Activated CD8-positive, alpha-beta memory T cell treated with anti-CD3 and anti-CD28 coated beads for 1 hour (primary cell): ENCODE results near the gene NET1.

ENCODE experiments used
- DNase-seq, 2 donors: peaks; one replicate each; pipeline ENCODE4 v3.0.0-alpha.2; 2020; ENCODE audit warnings: low read depth in 1 of 2; ENCODE audit errors: extremely low read depth in 1 of 2

Gene NET1

DNA sequence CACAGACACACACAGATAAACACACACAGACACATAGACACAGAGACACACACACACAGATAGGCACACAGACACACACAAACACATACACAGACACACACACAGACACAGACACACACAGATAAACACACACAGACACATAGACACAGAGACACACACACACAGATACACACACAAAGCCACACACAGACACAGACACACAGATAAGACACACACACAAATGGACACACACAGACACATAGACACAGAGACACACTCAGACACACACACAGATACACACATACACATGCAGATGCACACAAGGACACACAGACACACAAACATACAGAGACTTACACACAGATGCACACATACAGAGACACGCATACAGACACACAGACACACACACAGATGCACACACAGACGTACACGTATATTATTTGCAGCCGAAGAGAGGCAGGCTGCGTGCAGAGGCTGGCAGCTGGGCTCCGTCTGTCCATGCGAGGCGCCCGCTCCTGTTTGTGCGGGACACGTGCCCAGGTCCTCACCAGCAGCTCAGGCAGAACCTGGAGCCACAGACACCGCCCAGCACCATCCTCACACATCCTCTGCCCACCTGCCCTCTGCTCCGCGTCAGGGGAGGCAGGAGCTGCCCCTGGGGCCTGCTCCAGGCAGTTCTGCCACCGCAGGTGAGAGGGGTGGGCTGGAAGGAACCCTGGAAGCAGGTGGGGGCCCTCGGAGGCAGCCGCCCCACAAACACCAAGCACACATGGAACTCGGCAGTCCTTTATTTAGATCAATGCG lies 85.8 kb downstream of the NET1 start:
- DNase-seq, result no peak

DNA sequence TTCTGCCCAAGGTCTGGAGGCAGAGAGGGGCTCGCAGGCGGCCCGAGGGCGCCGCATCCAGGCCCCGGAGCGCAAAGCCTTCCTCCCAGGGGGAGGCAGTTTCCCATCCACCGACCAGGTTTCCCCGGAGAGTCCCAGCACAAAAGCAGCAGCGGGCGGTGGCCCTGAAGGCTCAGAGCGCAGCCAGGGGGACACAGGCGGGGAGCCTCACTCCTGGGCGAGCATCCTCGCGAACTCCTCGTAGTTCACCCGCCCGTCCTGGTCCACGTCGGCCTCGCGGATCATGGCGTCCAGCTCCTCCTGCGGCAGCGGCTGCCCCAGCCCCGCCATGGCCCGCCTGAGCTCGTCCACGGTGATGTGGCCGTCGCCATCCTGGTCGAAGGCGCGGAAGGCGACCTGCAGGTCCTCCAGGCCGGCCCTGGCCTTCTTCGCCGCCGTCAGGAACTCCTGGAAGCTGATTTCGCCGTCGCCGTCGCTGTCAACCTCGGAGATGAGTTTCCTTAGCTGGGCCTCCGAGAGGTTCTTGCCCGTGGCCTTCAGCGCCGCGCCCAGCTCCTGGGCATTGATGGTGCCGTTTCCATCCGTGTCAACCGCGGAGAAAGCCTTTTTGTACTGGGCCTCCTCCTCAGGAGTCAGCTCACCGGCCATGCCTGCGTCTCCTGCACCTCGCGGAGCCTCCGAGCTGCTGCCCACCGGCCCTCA lies 86.6 kb downstream of the NET1 start:
- no peak for DNase-seq

DNA sequence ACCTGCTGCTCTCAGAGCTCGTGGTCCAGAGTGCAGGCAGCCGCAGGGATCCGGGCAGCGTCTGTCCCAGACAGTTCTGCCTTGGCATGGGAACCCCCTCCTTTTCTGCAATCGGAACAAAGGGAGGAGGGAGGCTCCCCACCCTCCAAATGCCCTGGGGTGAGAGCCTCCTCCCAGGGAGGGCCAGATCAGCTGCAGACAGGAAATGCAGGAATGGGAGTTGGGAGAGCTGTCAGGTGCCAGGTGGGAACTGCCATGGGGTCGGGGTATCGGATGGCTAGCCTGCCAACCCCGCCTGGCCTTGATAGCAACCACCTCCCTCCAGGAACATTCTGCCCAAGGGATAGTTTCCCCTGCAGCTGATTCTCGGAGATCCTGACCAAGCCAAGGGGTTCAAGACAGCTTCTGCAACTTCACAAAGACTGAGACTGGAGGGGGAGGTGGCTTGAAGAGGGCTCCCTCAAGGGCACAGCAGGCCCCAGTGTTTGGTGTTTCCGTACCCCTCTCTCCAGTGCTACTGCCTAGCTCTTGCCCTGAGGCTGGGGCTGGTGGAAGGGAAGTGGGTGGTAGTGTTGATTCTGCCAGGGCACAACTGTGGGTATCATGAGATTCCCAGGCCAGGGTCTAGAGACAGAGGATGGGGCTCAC lies 87.3 kb downstream of the NET1 start, which contains the start of gene CALML5:
TSS of gene CALML5 (minus strand) at position 78 of the 648 bp plus-strand sequence. CDS start 132 bp downstream, outside the sequence.
- DNase-seq, result no peak

DNA sequence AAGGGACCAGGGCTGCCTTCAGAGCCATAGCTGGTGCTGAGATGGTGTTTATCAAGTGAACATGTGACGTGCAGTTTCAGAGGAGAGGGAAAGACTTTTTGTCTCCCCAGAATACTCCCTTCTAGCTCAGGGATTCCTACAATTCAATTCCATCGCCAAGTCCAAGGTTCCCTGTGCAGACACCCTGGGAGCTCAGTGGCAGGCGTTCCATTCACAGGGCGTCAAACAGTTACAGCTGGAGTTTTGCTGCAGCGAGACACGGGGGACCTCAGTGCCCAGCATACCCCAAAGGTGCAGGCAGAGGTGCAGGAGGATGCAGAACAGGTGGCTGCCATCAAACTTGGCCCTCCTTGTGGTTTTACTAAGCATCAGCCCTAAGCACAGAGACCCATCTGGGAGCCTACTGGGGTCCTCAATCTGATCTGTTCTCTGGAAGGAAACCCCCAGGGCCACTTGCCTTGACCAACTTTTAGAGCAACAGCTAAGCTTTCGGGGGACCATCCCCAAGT lies 87.9 kb downstream of the NET1 start:
- DNase-seq, result no peak

DNA sequence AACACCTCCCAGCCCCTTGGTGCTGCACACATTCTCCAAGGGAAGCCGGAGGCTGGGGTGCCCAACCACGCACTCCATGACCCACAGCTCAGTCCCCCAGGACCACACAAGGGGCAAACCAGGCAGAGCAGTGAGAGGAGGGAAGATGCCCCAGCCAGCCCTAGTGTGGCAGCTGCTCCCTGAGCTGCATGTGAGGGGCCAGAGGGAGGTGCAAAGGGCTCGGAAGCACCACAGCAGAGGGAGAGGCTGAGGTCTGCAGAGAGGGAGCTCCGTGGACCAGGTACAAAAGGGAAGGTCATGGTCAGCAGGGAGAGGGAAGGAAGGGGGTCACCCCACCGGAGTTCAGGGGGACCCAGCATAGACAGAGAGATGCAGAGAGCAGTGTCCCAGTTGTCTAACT lies 88.6 kb downstream of the NET1 start:
- no peak for DNase-seq

DNA sequence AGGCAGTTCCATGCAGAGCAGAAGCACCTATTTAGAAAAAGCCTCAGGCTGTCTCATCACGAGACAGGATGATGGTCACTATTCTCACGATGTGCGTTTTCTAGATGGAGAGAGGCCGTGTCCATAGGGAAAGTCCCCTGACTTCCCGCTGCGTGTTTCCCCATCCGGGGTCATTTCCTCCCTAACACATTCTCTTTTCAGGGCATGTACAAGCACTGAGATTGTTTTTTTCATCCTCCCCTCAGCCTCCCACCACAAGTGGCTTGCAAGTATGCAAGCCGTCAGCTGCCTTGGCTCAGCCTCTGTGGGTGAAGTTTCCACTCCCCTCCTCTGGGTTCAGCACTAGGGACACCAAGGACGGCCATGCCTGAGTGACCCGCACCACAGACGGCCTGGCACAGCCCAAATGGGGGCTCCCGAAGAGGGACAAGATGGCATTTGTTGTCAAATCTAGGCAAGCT lies 89.7 kb downstream of the NET1 start:
- no peak for DNase-seq

DNA sequence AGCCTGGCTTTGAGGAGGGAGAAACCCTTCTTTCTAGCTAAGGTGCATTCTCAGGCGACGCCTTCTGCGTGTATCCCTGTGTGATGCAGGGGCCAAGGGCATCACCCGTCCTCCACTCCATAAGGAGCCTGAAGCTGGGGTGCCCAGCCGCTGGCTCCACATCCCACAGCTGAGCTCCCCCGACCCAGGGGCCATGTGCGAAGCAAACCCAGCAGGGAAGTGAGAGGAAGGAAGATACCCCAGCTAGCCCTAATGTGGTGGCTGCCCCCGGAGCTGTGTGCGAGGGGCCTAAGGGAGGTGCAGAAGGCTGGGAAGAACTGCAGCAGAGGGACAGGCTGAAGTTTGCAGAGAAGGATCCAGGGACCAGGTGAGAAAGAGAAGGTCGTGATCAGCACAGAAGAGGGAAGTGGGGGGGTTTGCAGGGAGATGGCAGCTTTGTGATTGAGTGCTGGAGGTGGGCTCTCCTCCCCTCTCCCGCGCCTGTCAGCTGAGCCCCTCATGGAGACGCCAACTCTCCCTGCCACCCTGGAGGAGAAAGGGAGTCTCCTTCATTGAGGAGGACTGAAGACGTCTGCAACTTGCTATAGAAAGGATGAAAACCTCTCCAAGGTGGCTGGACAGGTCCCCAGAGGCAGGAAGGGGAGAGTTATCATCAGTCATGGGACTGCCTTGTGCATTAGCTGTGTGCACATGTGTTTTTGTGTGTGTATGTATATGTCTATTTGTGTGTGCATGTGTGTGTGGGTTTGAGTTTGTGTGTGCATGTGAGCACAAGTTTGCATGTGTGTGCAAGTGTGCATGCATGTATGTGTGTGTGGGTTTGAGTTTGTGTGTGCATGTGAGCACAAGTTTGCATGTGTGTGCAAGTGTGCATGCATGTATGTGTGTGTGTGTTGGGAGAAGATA lies 90.5 kb downstream of the NET1 start:
- DNase-seq, result no peak

DNA sequence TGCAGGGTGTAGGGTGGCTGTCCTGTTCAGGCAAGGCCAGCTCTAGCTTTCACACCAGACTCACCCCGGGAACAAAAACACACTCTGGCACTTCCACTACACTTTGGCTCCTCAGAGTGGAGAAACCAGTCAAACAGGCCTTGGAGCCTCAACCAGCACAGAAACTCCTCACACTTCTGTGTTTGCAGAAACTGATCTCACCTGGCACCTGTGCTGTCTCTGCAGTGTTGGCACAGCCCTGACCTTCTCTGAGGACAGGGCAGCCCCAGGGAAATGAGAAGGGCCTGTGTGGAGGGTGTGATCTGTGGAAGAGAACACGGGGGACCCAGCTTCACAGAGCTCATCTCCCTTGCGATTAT lies 91.1 kb downstream of the NET1 start:
- DNase-seq, result no peak

DNA sequence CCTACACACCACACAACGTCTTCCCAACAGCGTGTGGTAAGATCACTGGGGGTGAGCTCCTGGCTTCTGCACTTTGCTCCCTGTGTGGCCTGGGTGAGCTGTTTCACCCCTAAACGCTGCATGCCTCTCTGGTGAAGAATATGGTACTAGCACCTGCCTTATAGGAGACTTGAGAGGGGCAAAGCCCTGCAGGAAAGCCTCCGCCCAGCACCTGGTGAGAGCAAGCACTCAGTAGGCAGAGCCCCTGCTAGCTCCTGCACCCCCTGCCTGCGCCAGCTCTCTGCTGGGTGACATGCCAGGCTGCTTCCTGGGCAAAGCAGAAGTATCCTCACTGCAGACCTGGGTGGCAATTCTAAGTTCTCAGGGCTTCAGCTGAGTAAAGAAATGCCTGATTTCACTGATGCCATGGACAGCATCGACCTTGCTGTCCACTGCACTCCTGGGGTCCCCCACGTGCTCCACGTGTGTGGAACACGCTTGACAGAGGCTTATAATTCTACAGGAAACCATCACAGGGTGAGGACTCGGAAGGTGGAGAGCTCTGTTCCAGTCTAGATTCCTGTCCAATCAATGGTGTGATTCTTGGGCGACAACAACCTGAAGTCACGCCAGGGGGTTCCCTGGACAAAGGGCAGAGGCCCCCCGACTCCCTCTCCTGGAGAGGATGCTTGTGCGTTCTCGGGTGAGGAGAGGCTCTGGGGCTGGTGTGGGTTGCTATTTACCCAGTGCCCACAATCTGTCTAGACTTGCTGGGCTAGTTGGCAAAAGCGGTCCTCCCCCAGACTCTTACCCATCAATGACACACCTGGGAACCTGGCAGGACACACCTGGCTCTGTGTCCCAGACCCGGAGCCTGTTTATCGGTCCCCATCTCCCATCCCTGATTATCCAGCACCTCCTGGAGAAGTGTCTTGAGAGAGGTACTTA lies 92.1 kb downstream of the NET1 start:
- no peak for DNase-seq

DNA sequence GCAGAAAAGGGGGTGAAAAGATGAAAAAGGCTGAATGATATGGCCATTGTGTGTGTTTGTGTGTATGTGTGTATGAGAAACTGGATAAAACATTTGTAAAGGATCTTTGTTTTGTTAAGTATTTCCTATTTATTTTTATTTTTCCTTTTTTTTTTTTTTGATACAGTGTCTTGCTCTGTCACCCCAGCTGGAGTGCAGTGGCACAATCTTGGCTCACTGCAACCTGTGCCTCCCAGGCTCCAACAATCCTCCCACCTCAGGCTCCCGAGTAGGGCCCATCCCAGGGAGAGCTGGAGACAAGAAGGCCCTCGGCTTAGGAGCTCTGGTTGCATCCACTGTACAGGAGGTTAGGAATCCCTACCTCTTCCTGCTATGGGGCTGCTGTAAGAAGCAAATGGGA lies 93.9 kb downstream of the NET1 start:
- DNase-seq, result no peak

DNA sequence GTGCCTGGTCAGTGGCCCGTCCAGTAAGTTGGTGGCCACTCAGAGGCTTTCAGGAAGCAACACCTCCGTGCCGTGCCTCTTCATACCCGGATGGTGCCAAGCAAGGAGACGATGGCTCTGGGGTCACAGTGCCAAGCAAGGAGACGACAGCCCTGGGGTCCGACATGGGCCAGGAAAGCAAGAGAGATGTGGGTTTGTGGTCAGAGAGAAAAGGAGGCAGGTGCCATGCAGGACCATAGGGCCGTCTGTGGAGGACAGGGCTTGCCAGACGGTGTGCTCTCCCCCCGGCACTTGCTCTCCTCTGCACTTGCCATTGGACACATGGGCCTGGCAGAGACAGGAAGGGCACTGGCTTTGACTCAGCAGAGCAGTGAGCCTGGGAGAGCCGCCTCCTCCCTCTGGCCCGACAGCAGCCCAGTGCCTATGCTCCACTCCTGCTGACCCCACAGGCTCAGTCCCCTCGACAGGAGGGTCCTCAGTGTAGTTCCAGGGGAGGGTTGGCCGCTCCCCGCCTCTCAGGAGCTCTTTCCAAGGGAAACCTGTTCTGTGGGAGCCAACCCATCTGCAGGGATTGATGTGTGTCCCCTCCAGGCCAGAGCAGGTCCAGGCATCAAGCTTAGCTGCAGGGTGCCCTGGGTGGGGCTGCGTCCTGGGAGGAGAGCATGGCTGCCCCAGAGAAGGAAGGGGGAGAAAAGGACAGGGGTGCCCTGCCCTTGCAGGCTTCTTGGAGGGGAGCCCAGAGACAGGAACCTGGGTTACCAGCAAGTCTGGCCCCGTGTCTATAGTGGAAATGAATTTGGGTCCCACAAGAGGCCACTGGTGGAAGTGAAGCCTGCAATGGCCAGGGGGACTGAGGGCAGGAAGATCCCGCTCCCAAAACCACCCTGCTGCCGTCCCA lies 94.6 kb downstream of the NET1 start:
- no peak for DNase-seq

DNA sequence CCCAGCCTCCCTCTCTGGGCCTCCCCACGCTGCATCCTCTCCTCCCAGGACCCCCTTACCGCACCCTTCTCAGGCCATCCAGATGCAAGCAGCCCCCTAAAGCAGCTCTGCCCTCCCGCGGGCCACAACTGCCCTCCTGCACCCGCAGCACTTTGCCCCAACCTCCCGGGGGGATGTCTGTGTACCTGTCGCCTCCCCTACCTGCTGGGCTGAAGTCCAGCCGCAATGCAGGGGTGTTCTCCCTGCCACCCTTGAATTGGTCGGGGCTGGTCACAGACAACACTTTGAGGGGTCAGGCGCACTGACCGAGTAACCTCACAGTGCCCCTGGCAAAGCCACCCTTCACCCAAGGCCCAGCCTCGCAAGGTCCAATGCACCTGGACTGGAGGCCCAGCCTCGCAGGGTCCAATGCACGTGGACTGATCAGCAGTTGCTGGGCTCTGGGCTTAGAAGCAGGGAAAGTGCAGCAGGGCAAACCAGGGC lies 95.3 kb downstream of the NET1 start:
- DNase-seq, result no peak

DNA sequence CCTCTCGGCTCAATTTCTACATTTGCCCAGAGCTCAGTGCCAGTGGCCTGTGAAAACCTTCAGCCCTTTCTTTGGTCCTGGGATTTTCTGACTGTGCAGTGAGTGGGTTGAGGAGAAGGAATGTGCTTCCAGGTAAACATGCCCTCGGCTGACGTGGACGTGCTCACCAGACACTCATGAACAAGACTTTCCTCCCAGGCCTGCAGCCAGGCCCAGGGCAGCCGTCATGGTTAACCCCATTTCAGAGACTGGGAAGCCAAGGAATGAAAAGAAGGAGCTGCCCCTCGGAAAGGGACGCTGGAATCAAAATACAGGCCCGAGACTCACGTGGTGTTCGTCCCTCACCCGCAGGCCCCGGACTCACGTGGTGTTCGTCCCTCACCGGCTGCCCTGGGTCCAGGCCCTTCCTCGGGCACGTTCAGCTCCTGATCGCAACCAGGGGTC lies 95.8 kb downstream of the NET1 start:
- no peak for DNase-seq
